GM12801 (cell line): Measurements from ENCODE around the gene ANK3.

Experiments
- CTCF ChIP-seq: IDR thresholded peaks from one replicate; pipeline ENCODE4 v1.5.1; 2011; ENCODE audit warnings: control low read depth; ENCODE audit not compliant: insufficient read length; ENCODE audit errors: extremely low read depth

ANK3 gene

GRCh38 chr10:60410970-60411369 is 21.3 kb upstream of the ANK3 start:
- TF ChIP-seq CTCF: no peak

GRCh38 chr10:60409202-60409601 is 19.5 kb upstream of the ANK3 start:
- TF ChIP-seq CTCF: no peak

- TF ChIP-seq CTCF: no peak
Observed at GRCh38 chr10:60406182-60406581, 16.5 kb upstream of the ANK3 start.

GRCh38 chr10:60405172-60405571 is 15.5 kb upstream of the ANK3 start:
- no peak for TF ChIP-seq CTCF

GRCh38 chr10:60403168-60403873 is 13.6 kb upstream of the ANK3 start:
- no peak for TF ChIP-seq CTCF

- no peak for TF ChIP-seq CTCF
Observed at GRCh38 chr10:60400366-60400765, 10.7 kb upstream of the ANK3 start.

GRCh38 chr10:60399328-60399727 is 9.7 kb upstream of the ANK3 start:
- TF ChIP-seq CTCF: no peak
